Lower leg skin (tissue), 3 donors: Measurements from ENCODE around the gene CD52.

Experiments used
- POLR2A ChIP-seq, 2 donors: fragments of 450-650 bp; IDR thresholded peaks; one replicate each; pipeline ENCODE4 v1.6.1; 2016 to 2017; ENCODE audit warnings: antibody characterized with exemption in 2 of 2, mild to moderate bottlenecking in 1 of 2, moderate library complexity in 1 of 2
- TF ChIP-seq, protein P1 (sequence below), 3 donors: fragments of 450-650 bp; IDR thresholded peaks; one replicate each; pipeline ENCODE4 v1.5.1; 2016; ENCODE audit warnings: antibody characterized with exemption in 3 of 3, mild to moderate bottlenecking in 3 of 3, moderate library complexity in 2 of 3

DNA sequence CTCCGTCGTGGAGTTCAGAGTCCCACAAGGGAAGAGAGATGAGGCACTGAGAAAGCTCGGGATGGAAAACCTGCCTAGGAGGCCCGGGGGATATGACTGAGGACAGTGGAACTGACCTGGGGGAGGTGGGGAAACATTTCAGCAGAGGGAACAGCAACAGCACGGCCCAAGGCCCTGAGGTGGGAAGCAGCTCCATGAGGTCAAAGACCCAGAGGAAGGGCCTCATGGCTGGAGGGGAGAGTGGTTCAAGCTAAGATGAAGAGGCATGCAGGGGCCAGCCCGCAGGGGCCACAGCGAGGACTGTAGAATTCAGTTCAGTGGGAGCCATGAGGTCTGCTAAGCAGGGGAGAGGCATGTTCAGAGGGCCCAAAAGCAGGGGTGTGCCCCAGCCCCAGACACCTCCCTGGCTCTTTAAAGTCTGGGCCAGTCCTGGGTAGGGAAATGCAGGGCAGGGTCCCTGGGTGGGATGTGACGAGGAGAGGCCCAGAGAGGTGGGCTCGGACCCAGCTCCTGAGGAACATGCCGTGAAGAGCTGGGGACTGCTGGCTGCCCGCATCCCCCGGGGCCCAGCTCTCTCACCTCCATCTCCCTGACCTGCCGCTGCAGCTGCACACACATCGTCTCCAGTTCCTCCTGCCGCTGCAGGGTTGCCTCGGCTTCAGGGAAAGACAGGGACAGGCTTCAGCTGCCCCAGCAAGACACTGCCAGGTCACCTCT is 21.3 kb upstream of the CD52 start:
- TF ChIP-seq, protein P1, sequence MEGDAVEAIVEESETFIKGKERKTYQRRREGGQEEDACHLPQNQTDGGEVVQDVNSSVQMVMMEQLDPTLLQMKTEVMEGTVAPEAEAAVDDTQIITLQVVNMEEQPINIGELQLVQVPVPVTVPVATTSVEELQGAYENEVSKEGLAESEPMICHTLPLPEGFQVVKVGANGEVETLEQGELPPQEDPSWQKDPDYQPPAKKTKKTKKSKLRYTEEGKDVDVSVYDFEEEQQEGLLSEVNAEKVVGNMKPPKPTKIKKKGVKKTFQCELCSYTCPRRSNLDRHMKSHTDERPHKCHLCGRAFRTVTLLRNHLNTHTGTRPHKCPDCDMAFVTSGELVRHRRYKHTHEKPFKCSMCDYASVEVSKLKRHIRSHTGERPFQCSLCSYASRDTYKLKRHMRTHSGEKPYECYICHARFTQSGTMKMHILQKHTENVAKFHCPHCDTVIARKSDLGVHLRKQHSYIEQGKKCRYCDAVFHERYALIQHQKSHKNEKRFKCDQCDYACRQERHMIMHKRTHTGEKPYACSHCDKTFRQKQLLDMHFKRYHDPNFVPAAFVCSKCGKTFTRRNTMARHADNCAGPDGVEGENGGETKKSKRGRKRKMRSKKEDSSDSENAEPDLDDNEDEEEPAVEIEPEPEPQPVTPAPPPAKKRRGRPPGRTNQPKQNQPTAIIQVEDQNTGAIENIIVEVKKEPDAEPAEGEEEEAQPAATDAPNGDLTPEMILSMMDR (IDR thresholded peaks at IDR 0.05), result no peak
- no peak for TF ChIP-seq POLR2A (IDR thresholded peaks at IDR 0.05)
